EH (cell line): ENCODE results near the gene GHRHR.

Experiments used
- DNase-seq: peaks from one replicate; pipeline ENCODE4 v3.0.0-alpha.2; 2015; ENCODE audit warnings: low read depth

Gene GHRHR

GRCh38 chr7:30985756-30986155, 22.0 kb downstream of the GHRHR start:
- no peak for DNase-seq

GRCh38 chr7:30986331-30986730, 22.6 kb downstream of the GHRHR start:
- no peak for DNase-seq

GRCh38 chr7:30986738-30987137, 23.0 kb downstream of the GHRHR start:
- no peak for DNase-seq

GRCh38 chr7:30987178-30987577, 23.4 kb downstream of the GHRHR start:
- no peak for DNase-seq

- no peak for DNase-seq
Observed at GRCh38 chr7:30987936-30988335, 24.2 kb downstream of the GHRHR start.

- peak; percentile 16 for DNase-seq
Observed at GRCh38 chr7:30988351-30989005, 24.7 kb downstream of the GHRHR start.

GRCh38 chr7:30989008-30989823, 25.5 kb downstream of the GHRHR start:
- no peak for DNase-seq

GRCh38 chr7:30989824-30990672, 26.3 kb downstream of the GHRHR start:
- DNase-seq = no peak

GRCh38 chr7:30990673-30991170, 27.0 kb downstream of the GHRHR start:
- DNase-seq = peak; percentile 3

GRCh38 chr7:30992414-30992813, 28.7 kb downstream of the GHRHR start:
- no peak for DNase-seq

GRCh38 chr7:30994206-30995100, 30.7 kb downstream of the GHRHR start:
- no peak for DNase-seq

GRCh38 chr7:30995536-30995935, 31.8 kb downstream of the GHRHR start:
- DNase-seq = no peak

- DNase-seq = no peak
Observed at GRCh38 chr7:30996256-30996655, 32.5 kb downstream of the GHRHR start.

GRCh38 chr7:30996883-30997282, 33.1 kb downstream of the GHRHR start:
- no peak for DNase-seq

GRCh38 chr7:30997316-30997715, 33.6 kb downstream of the GHRHR start:
- DNase-seq = peak; percentile 6

GRCh38 chr7:30998180-30998579, 34.4 kb downstream of the GHRHR start:
- DNase-seq = no peak

- no peak for DNase-seq
Observed at GRCh38 chr7:31000161-31000693, 36.5 kb downstream of the GHRHR start.

GRCh38 chr7:31000779-31001178, 37.0 kb downstream of the GHRHR start:
- no peak for DNase-seq

- peak; percentile 39 for DNase-seq
Observed at GRCh38 chr7:31002256-31002655, 38.5 kb downstream of the GHRHR start.

GRCh38 chr7:31003097-31003496, 39.3 kb downstream of the GHRHR start:
- DNase-seq = no peak

GRCh38 chr7:31003721-31004120, 40.0 kb downstream of the GHRHR start:
- DNase-seq = no peak
